Measurements from ENCODE around the gene PNLIPRP1.

PNLIPRP1 gene

DNA sequence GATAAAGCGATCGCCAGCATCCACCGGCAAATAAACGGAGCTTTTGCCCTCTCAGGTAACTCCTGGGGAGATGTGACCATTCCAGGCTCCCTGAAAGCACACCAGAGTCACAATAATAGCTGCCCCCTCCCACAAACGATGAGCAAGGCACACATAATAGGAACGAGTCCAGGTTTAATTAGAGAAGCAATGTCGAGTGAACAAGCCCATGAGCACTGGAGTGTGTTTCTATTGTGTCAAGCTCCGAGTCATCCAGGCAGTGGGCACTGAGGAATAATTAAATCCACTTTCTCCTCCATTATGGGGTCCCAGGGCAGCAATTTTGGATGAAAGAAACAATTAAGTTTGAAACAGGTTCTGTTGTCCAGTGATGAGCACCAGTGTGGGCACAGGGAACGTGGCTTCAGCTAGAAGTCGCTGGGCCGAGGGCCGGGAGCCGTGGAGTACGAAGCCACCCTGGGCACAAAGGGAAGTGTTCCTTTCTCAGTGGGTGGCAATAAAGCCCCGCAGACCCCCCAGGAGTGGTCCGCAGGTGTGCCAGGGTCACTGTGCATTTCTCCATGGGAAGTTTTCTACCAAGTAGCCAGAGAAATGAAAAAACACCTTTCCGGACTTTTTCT lies 41.9 kb downstream of the PNLIPRP1 start:
- no peak for DNase-seq

DNA sequence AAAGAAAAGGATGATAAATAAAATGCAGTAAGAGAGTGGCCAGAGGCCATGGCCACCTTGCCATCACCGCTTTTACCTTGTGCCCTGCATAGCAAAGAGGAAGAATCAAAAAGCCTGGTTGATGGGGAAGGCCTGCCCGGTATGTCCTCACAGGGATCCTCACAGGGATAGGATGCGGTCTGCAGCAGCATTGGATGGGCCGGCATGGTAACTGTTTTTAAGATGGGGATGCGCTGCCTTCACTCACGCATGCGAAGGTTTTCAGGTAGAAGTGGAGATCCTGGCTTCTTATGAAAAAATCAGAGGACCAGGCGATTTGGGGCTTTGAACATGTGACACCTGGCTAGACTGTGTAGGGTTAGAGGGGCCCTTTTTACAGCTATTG lies 42.4 kb downstream of the PNLIPRP1 start:
- no peak for DNase-seq

DNA sequence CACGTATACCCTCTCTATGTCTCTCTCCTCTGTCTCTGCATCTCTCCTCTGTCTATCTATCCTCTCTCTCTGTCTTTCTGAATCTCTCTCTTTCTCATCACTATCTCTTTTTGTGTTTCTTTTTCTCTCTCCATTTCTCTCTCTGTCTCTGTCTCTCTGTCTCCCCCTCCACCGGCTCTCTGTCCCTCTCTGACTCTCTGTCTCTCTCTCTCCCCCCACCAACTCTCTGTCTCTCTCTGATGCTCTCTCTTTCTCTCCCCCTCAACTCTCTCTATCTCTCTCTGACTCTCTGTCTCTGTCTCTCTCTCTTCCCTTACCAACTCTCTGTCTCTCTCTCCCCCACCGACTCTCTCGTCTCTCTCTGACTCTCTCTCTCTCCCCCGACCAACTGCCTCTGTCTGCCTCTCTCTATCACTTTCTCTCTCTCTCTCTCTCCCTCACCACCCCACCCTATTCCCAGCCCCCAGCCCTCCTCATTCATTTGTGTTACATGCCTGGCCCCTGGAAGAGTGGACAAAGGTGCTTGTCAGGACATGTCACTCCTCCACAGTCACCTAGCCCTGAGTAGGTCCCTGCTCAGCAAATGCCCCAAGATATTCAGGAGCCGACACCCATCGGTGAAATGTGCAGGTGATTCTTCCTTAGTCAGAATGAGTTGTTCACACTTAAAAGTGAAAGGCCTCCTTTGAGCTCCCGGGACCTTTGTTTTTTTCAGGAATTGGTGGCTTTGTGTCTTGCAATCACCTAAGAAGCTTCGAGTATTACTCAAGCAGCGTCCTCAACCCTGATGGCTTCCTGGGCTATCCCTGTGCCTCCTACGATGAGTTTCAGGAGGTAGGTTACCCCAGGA lies 43.6 kb downstream of the PNLIPRP1 start:
- DNase-seq, result no peak

DNA sequence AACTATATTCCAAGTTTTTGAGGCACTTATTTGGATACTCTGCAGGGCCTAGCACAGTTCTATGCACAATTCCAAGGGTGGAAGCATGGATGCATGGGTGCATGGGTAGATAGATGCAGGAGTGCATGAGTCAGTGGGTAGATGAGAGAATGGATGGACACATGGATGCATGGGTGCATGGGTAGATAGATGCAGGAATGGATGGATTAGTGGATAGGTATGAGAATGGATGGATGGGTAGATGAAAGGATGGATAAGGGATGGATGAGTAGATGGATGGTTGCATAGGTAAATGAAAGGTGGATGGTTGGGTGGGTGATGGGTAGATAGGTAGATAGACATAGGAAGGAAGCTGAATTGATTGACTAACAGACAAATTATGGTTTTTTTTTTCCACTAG lies 45.6 kb downstream of the PNLIPRP1 start:
- DNase-seq, result no peak

DNA sequence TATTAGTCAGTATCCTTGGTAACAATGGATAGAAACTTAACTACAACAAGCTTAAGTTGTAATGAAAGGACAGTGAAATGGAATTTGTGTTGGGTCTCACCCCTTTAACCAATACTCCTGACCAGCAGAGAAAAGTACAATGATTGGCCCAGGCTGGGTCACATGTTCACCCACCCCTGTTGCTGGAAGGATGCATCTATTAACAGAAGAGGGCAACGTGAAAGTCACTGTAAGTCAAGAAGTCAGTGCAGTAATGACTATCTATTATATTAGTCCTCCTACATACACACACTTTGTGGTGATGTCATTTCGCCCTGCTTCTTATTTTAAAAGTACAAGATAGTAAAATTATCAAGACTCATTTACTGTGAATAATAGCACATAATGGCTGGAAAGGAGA lies 46.2 kb downstream of the PNLIPRP1 start:
- no peak for DNase-seq

DNA sequence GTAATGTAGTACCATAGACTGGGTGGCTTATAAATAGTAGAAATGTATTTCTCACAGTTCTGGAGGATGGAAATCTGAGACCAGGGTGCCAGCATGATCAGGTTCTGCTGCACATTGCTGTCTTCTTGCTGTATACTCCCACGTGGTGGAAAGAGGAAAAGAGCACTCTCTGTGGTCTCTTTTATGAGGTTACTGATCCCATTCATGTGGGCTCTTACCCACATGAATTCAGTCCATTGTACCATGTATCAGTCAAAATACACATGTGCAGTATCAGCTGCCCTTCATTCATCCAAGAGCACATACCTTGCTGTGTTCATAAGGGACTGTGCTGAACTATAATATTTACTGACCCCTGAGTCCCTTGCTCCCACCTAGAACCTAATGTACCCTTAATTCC lies 47.1 kb downstream of the PNLIPRP1 start:
- no peak for DNase-seq

DNA sequence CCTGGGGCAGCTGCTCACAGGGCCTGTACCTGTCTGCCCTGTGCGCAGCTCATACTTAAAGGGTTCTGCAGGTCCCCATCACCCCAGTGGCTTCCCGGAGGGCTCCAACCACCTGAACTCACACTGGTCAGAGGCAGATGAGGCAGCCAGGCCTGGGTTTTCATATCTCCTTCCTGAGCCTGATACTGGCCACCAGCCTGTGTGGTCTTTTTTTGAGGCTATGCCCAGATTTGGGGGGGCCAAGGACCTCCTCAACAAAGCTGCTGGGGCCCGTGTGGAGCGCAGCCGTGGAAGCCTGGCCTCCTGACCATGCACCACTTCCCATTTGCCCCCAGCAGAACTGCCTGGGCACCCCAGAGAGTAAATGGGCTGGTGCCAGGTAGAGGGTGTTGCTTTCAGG lies 55.7 kb downstream of the PNLIPRP1 start:
- no peak for DNase-seq

DNA sequence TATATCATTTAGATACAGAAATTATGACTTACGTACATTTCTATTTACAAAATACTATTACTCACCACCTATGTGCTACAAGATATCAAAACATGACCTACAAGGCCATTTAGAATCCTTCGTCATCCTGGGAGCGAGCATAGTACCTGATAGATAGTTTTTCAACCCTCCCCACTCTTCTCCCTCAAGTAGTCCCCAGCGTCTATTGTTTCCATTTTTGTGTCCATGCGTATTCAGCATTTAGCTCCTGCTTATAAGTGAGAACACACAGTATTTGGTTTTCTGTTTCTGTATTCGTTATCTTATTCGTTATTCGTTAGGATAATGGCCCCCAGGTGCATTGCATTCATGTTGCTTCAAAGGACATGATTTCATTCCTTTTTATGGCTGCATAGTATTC lies 58.1 kb downstream of the PNLIPRP1 start:
- DNase-seq, result no peak

DNA sequence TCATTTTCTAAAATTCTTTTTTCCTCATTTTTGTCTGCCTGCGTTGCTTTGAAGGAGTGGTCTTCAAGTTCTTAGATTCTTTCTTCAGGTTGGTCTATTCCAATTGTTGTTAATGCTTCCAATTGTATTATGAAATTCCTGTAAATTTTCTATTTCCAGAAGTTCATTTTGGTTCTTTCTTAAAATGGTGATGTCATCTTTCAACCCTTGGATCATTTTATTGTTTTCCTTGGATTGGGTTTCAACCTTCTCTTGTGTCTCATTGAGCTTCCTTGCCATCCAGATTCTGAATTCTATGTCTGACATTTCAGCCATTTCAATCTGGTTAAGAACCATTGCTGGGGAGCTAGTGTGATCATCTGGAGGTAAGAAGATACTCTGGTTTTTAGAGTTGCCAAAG lies 63.1 kb downstream of the PNLIPRP1 start:
- DNase-seq, result no peak

DNA sequence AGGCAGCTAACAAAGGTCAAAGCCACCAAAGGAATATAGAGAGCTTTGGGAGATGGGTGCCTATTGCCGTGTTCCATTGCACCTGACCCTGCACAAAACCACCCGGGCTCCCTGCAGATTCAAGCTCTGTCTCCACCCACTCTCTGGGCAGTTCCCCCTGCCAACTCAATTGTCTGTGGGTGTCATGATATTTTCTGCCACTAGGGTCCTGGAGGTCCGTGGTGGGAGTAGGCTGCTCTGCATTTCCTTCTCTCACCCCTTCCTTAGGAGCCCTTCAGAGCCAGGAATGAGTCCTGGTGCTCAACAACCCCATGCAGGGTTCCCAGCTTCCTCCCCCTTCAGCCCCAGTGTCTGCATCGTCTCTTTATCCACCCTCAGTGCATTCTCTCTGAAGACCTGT lies 64.1 kb downstream of the PNLIPRP1 start:
- no peak for DNase-seq

DNA sequence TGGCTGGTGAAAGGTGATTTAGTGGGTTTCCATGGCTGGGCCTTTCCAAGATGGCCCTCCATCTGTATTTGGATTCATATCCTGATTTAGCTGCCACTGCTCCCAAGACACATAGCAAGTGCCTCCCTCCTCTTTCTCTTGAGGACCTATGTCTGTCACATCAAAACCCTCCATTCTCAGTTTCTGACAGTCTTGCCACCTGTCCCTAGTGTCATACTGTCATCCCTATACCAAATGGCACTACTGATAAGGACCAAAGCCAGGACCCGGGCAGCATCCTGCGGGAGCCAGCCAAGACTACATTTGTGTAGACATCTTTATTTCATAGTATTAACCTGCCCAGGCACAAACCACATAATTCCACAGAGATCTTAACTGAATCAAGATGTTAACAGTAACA lies 64.8 kb downstream of the PNLIPRP1 start:
- no peak for DNase-seq

DNA sequence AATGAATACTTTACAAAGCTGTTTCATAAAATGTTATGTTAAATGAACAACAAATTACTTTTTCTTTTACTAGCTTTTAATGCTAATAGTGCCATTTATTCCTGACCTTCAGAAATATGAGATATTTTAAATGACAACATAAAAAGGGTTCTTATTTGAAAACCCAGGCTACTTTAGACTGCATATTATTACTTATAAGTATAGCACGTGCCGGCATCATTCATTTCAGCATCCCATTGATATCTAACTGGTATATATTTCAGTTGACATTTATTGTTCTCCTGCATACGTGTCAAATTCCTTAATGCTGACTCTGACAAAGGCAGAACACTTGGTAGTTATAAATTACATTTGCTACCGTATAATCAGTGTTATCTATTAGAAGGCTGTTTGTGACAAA lies 65.3 kb downstream of the PNLIPRP1 start:
- no peak for DNase-seq

DNA sequence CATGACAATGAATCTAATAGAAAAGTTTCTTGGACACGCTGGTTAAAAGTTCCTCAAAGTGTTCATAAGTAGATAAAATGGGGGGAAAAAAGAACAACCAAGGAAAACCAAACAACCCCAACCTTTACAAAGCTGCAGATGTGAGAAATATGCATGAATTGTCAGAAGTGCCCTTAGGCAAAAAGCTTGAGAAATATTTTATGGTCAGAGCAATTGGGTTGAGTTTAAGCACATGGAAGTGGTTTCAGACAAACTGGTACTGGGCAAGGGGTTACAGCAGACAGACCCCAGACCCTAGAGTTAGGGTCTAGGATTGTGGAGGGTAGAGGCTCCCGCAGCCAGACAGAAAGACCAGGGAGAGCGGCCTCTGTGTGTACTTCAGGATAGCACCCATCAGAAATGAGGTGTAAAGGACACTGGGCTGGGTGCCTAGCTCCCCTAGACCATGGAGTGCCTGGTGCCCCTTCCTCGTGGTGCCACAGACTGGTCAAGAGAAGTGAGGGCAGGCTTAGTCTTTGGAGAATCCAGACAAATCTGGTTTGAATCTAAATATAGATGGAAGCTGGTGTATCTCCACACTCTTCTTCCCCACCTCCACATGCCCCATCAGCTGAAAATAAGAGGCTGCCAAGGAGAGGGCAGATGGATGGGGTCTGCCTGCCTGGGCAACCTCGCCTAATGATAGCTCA lies 67.2 kb downstream of the PNLIPRP1 start:
- DNase-seq, result no peak
